ENCODE measurements around the gene COQ3. TPM values are rescaled to one million over a fixed set of nuclear protein-coding genes. Genes with fewer than 3 reads are reported as not detected.

Gene COQ3
- total and polyA plus RNA-seq, 7 donors = 3.0 to 13.2 (median 7.9) TPM

GRCh38 chr6:99356641-99357040 is 37.4 kb downstream of the COQ3 start:
- intact Hi-C loops (cut with DNase I) = no loop called here
- Histone ChIP-seq H3K4me1 (no peaks in the 10 kb centered on the region), H3K36me3 (no peaks in the 10 kb centered on the region), H3K4me3 (no peak overlapping the region), H3K27ac (no peak overlapping the region), H3K9me3 (no peaks in the 10 kb centered on the region), H3K27me3 (no peaks in the 10 kb centered on the region)
- TF ChIP-seq CTCF (IDR thresholded peaks at IDR 0.05) (no peak), POLR2A (IDR thresholded peaks at IDR 0.05) (no peak), EP300 (IDR thresholded peaks at IDR 0.05) (no peak), POLR2AphosphoS5 (IDR thresholded peaks at IDR 0.05) (no peak)
- WGBS, 2 donors = 75 to 85% methylated on average over 1 of the region's 1 CpG
- DNase-seq = no peak

- intact Hi-C loops (cut with DNase I) = no loop called here
- 71 to 79% methylated on average over 4 of the region's 4 CpGs for WGBS, 2 donors
- H3K36me3 ChIP-seq = no peaks in the 10 kb centered on the region
- DNase-seq = no peak
- H3K27ac ChIP-seq = no peak overlapping the region
- H3K4me3 ChIP-seq = no peak overlapping the region
- no peaks in the 10 kb centered on the region for H3K27me3 ChIP-seq
- TF ChIP-seq POLR2A (IDR thresholded peaks at IDR 0.05) (no peak), CTCF (IDR thresholded peaks at IDR 0.05) (no peak), POLR2AphosphoS5 (IDR thresholded peaks at IDR 0.05) (no peak), EP300 (IDR thresholded peaks at IDR 0.05) (no peak)
- H3K9me3 ChIP-seq = no peaks in the 10 kb centered on the region
- H3K4me1 ChIP-seq = peaks cover 0 to 9% (median 4%) of the 10 kb centered on the region in 4 donors
These were observed 39.0 kb downstream of the COQ3 start for GRCh38 chr6:99354983-99355382.

- Histone ChIP-seq H3K4me1 (peaks cover 0 to 14% (median 6%) of the 10 kb centered on the region in 4 donors), H3K9me3 (no peaks in the 10 kb centered on the region), H3K4me3 (no peak overlapping the region), H3K27ac (no peak overlapping the region), H3K36me3 (no peaks in the 10 kb centered on the region), H3K27me3 (peaks cover 0 to 3% (median 0%) of the 10 kb centered on the region in 3 donors)
- WGBS, 2 donors = 78 to 84% methylated on average over 9 of the region's 9 CpGs
- DNase-seq = no peak
- intact Hi-C loops (cut with DNase I) = no loop called here
- no peak for TF ChIP-seq CTCF (IDR thresholded peaks at IDR 0.05)
- TF ChIP-seq POLR2AphosphoS5 (IDR thresholded peaks at IDR 0.05) = no peak
- no peak for TF ChIP-seq POLR2A (IDR thresholded peaks at IDR 0.05)
- TF ChIP-seq EP300 (IDR thresholded peaks at IDR 0.05) = no peak
These were observed 40.9 kb downstream of the COQ3 start for GRCh38 chr6:99353126-99353525.

- Histone ChIP-seq H3K4me3 (peak overlapping the region in 3 of 4 donors; percentile 73 to 90 (median 80)), H3K9me3 (no peaks in the 10 kb centered on the region), H3K36me3 (no peaks in the 10 kb centered on the region), H3K4me1 (peaks cover 0 to 28% (median 9%) of the 10 kb centered on the region in 4 donors), H3K27ac (peak overlapping the region; percentile 92 to 93 (median 93)), H3K27me3 (peaks cover 0 to 3% (median 0%) of the 10 kb centered on the region in 3 donors)
- 15 to 26% methylated on average over 10 of the region's 10 CpGs for WGBS, 2 donors
- TF ChIP-seq EP300 (IDR thresholded peaks at IDR 0.05) (no peak), POLR2A (IDR thresholded peaks at IDR 0.05) (no peak), POLR2AphosphoS5 (IDR thresholded peaks at IDR 0.05) (peak in 1 of 4 donors; percentile 10), CTCF (IDR thresholded peaks at IDR 0.05) (no peak)
- intact Hi-C loops (cut with DNase I) = no loop called here
- no peak for DNase-seq
These were observed 43.4 kb downstream of the COQ3 start for GRCh38 chr6:99350573-99350972.
